HTR-8/SVneo (cell line): Measurements from ENCODE around the gene GBA3.

Experiments used
- DNase-seq: peaks from one replicate; pipeline ENCODE4 v3.0.0; 2011; ENCODE audit warnings: low spot score, mixed read lengths; ENCODE audit not compliant: insufficient read length
- FAIRE-seq: peaks from 2 replicates; lab custom pipeline; 2011; peaks lifted over from hg19 to GRCh38; lab: Jason Lieb, UNC

The GBA3 gene

DNA sequence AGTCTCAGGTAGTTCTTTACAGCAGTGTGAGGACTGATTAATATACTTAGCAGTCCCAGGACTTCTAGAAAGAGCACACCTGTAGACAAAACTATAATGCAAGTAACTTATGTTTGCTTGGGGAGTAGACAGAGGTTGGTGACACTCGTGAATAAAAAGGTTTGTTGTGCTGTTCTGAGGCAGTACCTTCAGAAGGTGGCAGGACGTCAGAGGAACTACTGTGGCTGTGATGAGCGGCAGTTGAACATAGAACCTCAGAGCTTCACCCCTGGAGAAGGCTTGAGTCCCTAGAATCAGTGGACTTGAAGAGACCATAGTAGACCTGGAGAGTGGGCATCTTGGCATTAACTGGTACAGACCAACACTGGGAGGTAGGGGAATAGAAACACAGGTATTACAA lies 3.3 kb upstream of the GBA3 start:
- no peak for DNase-seq
- no peak for FAIRE-seq

DNA sequence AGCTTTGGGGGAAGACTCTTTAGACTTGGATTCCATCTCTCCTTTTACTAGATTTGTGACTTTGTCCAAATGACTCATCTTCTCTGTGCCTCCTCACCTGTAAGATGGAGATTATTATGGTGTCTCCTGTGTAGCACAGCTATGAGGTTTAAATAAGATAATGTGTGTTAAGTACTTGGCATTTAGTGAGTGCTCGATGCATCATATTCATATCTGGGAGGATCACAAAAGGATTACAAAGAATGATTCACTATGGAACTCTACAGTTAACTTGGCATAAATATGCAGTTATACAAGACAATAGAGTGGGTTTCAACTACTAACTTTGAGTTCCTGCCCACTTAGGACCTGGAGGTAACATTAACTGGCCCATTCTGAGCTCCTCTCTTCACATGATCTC lies 2.3 kb downstream of the GBA3 start:
- DNase-seq = no peak
- no peak for FAIRE-seq

DNA sequence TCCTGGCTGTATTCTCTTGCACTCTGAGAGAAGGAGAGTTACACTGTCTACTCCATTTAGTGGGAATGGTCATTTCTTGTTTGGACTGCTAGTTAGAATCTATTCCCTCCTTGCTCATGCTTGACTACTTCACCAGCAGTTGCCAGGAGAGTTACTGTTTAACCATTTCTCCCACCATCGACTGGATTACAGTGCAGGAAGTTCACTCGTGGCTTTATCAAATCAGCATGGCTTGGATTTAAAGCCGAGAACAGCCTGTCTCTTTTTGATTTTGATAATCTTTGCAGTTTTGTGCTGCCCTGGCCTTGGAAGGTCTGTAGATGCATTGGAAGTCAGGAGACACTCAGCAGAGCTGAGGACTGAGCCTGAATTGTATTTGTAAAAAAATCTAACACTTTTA lies 3.2 kb downstream of the GBA3 start:
- DNase-seq (no peak), FAIRE-seq (no peak)

DNA sequence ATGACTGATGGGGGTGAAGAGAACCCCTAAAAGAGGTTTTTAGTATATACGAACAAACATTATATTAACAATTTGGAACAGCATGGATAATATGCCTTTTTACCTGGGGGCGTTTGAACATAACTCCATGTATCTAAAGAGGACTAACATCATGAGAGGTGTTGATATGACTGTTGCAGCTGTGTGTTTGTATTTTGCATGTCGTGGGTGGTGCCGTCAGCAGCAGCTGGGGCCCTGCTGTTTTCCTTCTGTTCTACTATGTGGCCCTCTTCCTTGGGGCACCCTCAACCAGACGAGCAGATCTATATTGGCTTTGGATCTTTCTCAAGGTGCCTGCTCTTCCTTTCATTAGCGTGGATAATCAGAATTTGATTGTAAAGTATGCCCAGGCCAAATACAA lies 11.2 kb downstream of the GBA3 start:
- FAIRE-seq = no peak
- no peak for DNase-seq

DNA sequence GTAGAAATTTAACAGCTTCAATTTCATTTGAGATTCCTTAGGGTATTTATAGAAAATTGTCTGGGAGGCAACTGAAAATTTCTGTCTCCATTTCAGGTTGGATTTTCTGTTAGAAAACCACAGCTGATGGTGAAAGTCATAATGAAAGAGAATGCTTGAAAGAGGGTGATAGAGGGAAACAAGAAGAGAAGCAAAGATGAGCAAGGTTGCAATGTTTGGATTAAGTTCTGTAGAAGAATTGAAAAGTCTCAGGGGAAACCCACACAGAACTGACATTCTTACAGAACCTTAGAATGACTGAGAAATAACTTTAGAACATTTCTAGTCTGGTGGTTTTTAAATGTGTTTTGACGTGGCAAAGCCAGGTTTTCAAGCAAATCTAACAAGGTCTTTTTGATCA lies 14.7 kb downstream of the GBA3 start:
- FAIRE-seq (no peak), DNase-seq (no peak)

DNA sequence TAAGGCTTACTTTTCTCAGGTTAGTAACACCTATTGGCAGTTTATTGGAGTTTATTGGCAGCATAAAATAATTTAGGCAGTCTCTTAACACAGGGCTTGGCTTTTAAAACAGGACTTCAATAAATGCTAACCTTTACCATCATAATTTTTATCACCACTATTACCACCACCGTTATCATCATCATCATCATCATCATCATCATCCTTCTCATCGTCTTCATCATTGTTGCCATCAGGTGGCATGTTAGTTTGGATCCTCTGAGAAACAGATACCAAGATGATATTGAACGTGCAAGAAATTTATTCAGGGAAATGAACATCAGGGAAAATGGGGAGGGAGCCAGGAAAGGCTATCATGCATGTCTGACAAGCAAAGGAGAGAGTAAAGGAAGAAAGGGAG lies 16.2 kb downstream of the GBA3 start:
- FAIRE-seq (no peak), DNase-seq (no peak)

DNA sequence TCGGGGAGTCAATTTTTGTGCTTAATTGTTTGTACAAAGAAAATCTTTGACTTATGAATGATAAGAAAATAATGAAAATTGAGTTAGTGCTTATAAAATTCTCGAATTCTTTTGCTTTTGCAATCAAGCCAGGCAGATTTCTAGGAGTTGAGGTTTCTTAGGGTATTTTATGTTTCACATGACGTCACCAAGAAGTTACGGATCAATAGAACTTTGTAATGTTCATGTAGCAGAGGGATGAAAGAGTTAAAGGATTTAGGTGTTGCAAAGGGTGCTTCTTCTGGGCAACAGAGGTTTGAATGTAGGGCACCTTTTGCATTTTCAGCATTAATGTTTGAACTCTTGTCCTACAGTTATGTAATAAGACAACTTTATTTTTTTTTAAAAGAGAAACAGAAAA lies 19.4 kb downstream of the GBA3 start:
- FAIRE-seq (no peak), DNase-seq (no peak)

DNA sequence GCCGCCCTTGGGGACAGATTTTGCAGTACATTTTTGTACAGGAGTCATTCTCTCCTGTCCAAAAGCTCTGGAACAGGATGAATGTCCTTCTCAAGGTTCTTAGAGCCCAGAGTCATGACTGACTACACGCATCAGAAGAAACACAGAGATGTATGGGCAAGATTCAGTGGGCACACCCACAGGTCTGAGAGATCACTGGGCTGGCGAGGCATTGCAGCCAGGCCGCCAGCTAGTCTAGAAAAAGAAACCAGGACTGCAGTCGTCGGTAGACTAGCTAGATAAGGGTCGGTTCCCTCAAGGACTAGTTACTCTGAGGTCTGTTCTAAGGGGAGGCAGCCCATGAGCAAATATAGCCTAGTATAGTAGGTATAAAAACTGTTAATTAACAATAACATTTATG lies 19.8 kb downstream of the GBA3 start:
- FAIRE-seq = no peak
- no peak for DNase-seq

DNA sequence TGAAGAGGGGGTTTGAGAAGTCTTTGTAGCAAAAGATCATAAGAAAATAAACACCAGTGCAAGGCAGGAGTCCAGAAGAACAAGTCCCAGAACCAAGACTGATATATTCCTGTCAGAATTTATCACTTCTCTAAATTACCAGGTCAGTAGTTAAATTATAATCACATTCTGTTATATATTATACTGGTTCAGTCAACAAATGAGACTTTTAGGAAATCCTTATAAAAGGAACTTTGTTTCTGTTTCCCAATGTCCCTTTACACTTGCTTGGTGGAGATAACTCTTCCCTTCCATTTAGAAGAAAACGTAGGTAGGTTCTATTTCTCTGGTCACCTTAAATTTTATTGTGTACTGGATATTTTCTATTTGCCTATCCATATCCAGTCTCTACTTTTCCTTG lies 21.1 kb downstream of the GBA3 start:
- DNase-seq (no peak), FAIRE-seq (no peak)

DNA sequence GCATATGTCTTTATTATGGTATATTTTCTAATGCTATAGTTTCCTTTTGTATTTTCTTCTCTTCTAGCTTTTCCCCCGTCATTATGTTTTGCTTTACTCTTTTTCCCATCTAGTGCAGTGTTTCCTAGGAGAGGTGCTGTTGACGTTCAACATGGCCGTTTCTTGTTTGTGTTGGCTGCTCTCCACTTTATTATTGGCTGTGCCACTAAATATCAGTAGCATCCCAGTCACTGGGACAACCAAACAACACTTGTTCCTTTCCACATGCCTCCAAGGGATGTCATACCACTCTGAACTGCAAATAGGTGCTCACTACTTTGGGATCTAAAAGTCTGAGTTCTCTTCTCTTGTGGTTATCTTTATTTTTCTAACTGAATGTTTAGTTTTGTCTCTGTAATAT lies 26.5 kb downstream of the GBA3 start:
- no peak for DNase-seq
- no peak for FAIRE-seq

DNA sequence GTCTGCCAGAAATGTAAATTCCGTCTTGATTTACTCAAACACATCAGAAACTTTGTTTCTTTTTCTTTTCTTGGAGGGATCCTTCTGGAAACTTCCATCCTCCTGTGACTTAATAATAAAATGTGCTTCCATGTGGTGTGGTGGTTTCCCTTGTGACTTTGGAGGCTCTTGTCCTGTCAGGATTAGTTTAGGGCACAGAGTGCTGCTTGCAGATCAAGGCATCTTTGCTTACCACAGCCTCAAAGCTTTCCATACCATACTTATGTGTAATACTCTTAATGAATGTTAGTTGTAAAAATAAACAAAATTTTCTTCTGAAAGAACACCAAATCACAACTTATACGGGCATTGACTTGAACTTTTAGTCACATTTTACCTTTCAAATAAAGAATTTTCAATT lies 27.4 kb downstream of the GBA3 start:
- FAIRE-seq = no peak
- DNase-seq = no peak

DNA sequence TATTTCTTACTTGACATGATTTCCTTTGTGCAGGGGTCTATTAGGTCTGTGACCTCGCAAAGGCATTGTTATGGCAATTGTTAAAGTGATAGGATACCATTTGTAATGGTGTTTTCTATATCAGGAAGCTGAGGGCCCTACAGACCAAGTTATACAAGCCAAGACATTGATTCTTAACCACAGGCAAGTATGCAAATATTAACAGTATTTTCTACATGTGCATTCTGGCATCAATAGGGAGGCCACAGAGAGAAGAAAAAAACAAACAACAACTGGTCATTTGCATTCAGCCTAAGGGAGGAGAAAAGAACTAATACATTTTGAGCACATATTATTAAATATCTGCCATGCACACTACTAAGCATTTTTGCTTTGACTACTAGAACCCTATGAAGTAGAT lies 28.5 kb downstream of the GBA3 start:
- DNase-seq = no peak
- no peak for FAIRE-seq

DNA sequence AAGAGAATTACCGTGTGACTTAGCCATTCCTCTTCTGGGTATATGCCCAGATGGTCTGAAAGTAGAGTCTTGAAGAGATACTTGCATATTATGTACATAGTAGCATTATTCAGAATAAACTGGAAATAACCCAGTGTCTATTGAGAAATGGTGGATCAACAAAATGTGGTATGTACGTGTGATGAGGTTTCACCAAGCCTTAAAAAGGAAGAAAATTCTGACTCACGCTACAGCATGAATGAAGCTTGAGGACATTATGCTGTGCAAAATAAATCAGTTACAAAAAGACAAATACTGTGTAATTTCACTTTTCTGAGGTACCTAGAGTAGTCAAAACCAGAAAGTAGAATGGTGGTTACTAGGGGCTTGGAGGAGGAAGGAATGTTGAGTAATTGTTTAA lies 37.3 kb downstream of the GBA3 start:
- no peak for FAIRE-seq
- no peak for DNase-seq

DNA sequence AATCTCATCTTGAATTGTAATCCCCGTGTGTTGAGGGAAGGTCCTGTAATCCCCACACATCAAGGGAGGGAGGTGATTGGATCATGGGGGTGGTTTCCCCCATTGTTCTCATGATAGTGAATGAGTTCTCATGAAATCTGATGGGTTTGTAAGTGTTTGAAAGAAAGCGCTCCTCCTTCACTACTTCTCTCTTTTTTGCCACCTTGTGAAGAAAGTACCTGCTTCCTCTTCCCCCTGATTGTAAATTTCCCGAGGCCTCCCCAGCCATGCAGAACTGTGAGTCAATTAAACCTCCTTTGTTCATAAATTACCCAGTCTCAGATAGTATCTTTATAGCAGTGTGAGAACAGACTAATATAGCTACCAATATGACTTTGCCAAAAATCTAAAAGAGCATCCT lies 41.1 kb downstream of the GBA3 start:
- no peak for DNase-seq
- no peak for FAIRE-seq

DNA sequence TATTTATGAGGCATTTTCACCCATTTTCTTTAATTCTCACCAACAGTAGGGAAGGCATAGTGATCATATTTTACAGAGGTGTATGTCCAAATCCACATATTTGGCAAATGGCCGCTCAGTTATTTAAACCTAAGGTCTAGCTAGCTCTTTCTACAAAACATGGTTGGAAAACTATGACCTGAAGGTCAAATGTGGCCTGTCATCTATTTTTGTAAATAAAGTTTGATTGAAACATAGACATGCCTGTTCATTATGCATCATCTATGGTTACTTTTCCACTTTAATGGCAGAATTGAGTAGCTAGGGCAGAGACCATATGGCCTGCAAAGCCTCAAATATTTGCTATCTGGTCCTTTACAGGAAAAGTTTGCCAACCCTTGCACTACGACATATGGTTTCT lies 44.2 kb downstream of the GBA3 start:
- no peak for FAIRE-seq
- DNase-seq = no peak

DNA sequence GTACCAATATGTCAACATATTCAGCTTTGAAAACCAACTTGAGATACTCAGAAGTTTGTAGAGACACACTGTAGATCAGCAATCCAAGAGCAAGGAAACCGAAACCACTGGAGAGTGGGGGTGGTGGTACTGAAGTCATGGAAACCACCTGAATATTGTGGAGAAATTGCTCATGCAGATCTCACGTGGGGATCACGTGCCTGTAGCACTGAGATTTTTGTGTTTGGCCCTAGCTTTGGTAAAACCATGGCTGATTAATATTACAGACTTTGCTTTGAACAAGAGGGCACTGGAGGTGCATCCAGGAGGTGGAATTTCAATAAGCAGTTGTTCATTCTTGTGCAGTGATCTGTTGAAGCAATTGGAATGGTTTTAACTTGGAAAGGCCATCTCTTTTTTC lies 47.2 kb downstream of the GBA3 start:
- DNase-seq = no peak
- FAIRE-seq = no peak

DNA sequence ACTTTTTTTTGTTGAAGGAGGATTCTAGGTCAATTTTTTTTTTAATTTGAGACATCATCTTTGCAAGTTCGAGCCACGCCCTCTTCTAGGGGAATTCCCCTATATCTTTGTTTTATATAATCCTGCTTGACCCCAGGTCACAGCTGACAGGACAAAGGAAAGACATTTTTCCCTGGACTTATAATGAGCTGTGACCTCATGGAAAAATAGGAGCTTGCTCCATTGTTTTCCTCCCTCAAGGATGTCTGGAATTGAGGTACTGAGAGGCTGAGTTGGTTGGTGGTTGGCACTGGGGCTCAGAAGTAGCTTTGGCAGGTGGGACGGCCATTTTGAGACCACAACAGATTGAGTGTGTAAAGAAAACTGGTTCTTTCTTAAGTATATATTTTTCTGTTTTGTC lies 49.0 kb downstream of the GBA3 start:
- no peak for DNase-seq
- no peak for FAIRE-seq

DNA sequence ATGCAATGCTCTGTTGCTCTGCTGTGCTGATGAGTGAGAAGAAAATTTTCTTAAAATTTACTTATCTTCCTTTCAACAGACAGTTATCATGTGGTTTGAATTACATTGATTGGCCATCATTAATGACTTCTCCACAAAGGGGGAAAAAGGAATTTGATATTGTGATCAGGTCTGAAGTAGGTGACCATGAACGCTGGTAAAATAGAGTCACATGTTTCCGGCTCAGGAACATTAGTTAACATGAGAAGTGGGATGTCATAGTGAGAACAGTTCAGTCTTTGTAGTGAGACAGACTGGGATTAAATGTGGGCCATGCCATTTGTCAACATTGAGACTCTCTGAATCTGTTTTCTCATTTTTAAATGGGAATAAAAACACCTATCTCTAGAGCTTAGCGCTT lies 50.6 kb downstream of the GBA3 start:
- FAIRE-seq (no peak), DNase-seq (no peak)

DNA sequence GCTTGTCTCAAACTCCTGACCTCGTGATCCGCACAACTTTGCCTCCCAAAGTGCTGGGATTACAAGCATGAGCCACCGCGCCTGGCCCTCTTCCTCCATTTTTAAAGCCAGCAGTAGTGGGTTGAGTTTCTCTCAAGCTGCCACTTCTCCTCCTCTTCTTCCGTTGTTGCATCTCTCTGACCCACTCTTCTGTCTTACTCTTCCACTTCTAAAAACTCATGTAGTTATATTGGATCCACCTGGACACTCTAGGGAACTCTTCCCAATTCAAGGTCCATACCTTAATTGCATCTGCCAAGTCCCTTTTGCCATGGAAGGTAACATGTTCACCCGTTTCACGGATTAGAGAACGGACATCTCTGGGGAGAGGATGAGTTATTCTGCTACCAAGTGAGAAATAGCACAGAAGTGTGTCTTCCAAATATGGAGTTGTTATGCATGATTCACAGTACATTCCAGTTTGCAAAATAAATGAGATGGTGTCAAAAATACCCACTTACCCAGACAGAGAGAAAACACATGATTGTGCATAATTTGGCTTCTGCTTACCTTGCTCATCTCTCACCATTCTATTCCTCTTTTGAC lies 51.8 kb downstream of the GBA3 start:
- FAIRE-seq (no peak), DNase-seq (no peak)

DNA sequence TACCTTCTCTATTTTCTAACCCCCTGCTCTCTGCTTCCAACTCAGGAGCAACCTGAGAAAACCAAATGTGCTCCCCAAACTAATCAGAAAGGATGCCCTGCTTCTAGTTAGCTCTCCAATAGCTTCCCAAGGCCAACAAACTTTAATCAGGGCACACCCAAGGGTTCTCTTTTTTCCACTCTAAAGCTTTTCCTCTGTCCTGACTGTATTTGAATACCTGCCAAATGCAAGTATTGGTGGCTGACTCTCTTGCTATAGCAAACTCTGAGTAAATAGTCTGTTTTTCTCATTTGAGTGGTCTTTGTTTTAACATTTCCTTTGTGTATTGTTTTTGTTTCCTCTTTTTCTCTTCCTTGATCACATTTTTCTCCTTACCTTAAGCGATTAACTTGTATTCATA lies 52.5 kb downstream of the GBA3 start:
- no peak for DNase-seq
- no peak for FAIRE-seq

DNA sequence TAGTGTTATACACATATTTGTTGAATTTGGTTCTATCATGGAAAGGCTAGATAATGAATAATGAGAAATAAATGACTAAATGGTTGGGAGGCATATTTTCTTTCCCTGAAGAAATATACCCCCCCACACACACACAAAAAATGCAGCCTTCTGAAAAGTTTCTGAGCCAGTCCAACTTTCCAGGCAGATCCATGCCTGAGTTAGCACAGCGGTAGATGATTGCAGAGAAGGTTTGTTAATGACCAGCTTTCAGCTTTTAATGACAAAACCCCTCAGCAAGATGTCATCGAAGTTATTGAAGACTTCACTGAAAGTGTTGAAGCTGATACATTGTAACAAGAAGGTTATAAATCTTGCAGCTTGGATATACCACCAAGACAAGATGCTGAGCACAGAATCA lies 61.4 kb downstream of the GBA3 start:
- no peak for FAIRE-seq
- no peak for DNase-seq

DNA sequence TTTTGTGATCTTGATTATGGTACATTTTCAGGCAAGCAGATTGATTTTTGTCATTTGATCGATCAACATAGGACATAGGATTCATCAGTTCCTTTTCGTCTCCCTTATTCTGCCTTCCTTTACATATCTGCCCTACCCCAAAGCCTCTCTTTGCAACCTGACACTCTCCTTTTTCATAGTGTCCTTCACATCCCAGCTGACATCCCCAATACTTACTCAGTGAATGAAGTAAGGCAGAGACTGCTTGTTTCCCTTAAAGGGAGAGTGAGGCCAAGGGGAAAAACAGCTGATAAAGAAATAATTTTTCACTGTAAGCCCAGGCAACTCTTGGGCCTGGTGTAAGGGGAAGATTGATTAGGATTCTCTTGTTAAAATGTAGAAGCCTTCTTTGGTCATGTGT lies 69.8 kb downstream of the GBA3 start:
- DNase-seq = no peak
- FAIRE-seq = no peak

DNA sequence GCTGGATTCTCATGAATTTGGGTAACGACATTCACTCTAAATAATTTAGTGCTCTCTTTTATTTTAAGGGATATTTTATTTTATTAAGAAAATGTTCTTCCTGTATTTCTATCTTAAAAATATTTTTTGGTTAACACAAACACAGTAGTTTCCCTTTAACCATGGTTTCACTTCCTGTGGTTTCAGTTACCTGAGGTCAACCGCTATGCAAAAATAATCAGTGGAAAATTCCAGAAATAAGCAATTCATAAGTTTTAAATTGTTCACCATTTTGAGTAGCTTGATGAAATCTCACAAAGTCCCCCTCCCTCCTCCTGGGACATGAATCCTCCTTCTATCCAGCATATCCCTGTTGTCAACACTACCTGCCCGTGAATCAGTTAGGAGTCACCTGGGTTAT lies 71.4 kb downstream of the GBA3 start:
- DNase-seq (no peak), FAIRE-seq (no peak)
